AG09319 (cell line): Measurements from ENCODE around the gene AUTS2.

Source experiments
- DNase-seq: peaks from one replicate; pipeline ENCODE4 v3.0.0-alpha.2; 2010; ENCODE audit warnings: low read depth; ENCODE audit errors: extremely low read depth
- CTCF ChIP-seq: IDR thresholded peaks from 2 replicates; pipeline ENCODE4 v1.5.1; 2011; ENCODE audit warnings: low read depth, mild to moderate bottlenecking, inconsistent platforms, low read length, moderate library complexity

The AUTS2 gene

GRCh38 chr7:69599955-69600709 is 1.9 kb downstream of the AUTS2 start:
- TF ChIP-seq CTCF, result no peak
- DNase-seq, result no peak

GRCh38 chr7:69600710-69601519 is 2.6 kb downstream of the AUTS2 start:
- no peak for DNase-seq
- TF ChIP-seq CTCF, result no peak

GRCh38 chr7:69602522-69602921 is 4.2 kb downstream of the AUTS2 start:
- no peak for TF ChIP-seq CTCF
- DNase-seq, result no peak

- DNase-seq, result no peak
- TF ChIP-seq CTCF, result no peak
These were observed 5.1 kb downstream of the AUTS2 start for GRCh38 chr7:69603351-69603750.

- DNase-seq, result no peak
- TF ChIP-seq CTCF, result no peak
These were observed 5.7 kb downstream of the AUTS2 start for GRCh38 chr7:69603937-69604494.

GRCh38 chr7:69605070-69605469 is 6.8 kb downstream of the AUTS2 start:
- no peak for DNase-seq
- TF ChIP-seq CTCF, result no peak

GRCh38 chr7:69605546-69605945 is 7.3 kb downstream of the AUTS2 start:
- no peak for DNase-seq

More at GRCh38 chr7:69605546-69605945, 7.3 kb downstream of the AUTS2 start:
- TF ChIP-seq CTCF, result no peak
